Smooth muscle cell of trachea (primary cell): ENCODE measurements around the gene SRPX2. TPM values are rescaled to one million over a fixed set of nuclear protein-coding genes. Genes with fewer than 3 reads are reported as not detected.

ENCODE experiments used
- total RNA-seq: library from RNA; depleted of rRNA; stranded (reverse); fragments of >200 nt; gene quantifications from 2 replicates; pipeline ENCODE4 v1.2.1, GENCODE V29; 2014

The SRPX2 gene, protein sequence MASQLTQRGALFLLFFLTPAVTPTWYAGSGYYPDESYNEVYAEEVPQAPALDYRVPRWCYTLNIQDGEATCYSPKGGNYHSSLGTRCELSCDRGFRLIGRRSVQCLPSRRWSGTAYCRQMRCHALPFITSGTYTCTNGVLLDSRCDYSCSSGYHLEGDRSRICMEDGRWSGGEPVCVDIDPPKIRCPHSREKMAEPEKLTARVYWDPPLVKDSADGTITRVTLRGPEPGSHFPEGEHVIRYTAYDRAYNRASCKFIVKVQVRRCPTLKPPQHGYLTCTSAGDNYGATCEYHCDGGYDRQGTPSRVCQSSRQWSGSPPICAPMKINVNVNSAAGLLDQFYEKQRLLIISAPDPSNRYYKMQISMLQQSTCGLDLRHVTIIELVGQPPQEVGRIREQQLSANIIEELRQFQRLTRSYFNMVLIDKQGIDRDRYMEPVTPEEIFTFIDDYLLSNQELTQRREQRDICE
- 37.7 and 65.0 TPM in 2 replicates for total RNA-seq

GRCh38 chrX:100643956-100644860, at the start of gene SRPX2:
SRPX2 (plus strand) TSS chrX:100644199; CDS start chrX:100646323, 2,124 bp downstream.

GRCh38 chrX:100636321-100636991, 7.5 kb upstream of the SRPX2 start, which contains the start of gene TSPAN6:
TSPAN6 (minus strand) TSS chrX:100636806; CDS start chrX:100636694, 112 bp downstream.

Other genes with a start within 250 kb of the SRPX2 start
- under 0.01 TPM in 2 replicates for gene PCDH19, start 233.9 kb upstream of the SRPX2 start, total RNA-seq
- gene TNMD, start 59.3 kb upstream of the SRPX2 start, total RNA-seq = not detected in 2 replicates
- gene TSPAN6, start 7.4 kb upstream of the SRPX2 start, total RNA-seq = 28.4 and 34.1 TPM in 2 replicates
- 3.1 and 8.6 TPM in 2 replicates for gene SYTL4, start 87.9 kb downstream of the SRPX2 start, total RNA-seq
- gene CSTF2, start 176.2 kb downstream of the SRPX2 start, total RNA-seq = 15.9 and 16.3 TPM in 2 replicates
- gene NOX1, start 230.2 kb downstream of the SRPX2 start, total RNA-seq = under 0.01 TPM in 1 of 2 replicates, not detected in the other